Muscle layer of duodenum (tissue), 2 donors: Measurements from ENCODE around the gene TOR1A.

ENCODE experiments used
- H3K27ac ChIP-seq: one replicate; pipeline ENCODE4 v1.7.0; 2013; ENCODE audit warnings: mild to moderate bottlenecking, low read length
- H3K27me3 ChIP-seq: one replicate; pipeline ENCODE4 v1.7.0; 2013; ENCODE audit warnings: low read depth, mild to moderate bottlenecking, control low read depth, low read length
- H3K36me3 ChIP-seq, 2 donors: one replicate each; pipeline ENCODE4 v1.7.0; 2013; ENCODE audit warnings: low read length in 2 of 2, control low read depth in 1 of 2, mild to moderate bottlenecking in 1 of 2; ENCODE audit not compliant: insufficient read depth in 2 of 2, control insufficient read depth in 1 of 2
- H3K4me1 ChIP-seq, 2 donors: one replicate each; pipeline ENCODE4 v1.7.0; 2013; ENCODE audit warnings: low read length in 2 of 2, mild to moderate bottlenecking in 2 of 2, control low read depth in 1 of 2, moderate library complexity in 1 of 2; ENCODE audit not compliant: insufficient read depth in 2 of 2, control insufficient read depth in 1 of 2
- H3K4me3 ChIP-seq, 2 donors: one replicate each; pipeline ENCODE4 v1.7.0; 2013; ENCODE audit warnings: low read length in 2 of 2, low read depth in 1 of 2, mild to moderate bottlenecking in 1 of 2
- H3K9me3 ChIP-seq, 2 donors: one replicate each; pipeline ENCODE4 v1.7.0; 2013; ENCODE audit warnings: low read length in 2 of 2, control low read depth in 1 of 2, mild to moderate bottlenecking in 1 of 2; ENCODE audit not compliant: control insufficient read depth in 1 of 2
- donor health status: healthy.

The TOR1A gene

GRCh38 chr9:129815278-129815677 lies 8.7 kb downstream of the TOR1A start:
- H3K4me3 ChIP-seq, result no peak overlapping the region
- no peak overlapping the region for H3K27ac ChIP-seq
- H3K36me3 ChIP-seq, result peaks cover 36 to 61% of the 10 kb centered on the region in 2 donors
- H3K9me3 ChIP-seq, result no peaks in the 10 kb centered on the region
- H3K4me1 ChIP-seq, result no peaks in the 10 kb centered on the region
- H3K27me3 ChIP-seq, result no peaks in the 10 kb centered on the region

DNA sequence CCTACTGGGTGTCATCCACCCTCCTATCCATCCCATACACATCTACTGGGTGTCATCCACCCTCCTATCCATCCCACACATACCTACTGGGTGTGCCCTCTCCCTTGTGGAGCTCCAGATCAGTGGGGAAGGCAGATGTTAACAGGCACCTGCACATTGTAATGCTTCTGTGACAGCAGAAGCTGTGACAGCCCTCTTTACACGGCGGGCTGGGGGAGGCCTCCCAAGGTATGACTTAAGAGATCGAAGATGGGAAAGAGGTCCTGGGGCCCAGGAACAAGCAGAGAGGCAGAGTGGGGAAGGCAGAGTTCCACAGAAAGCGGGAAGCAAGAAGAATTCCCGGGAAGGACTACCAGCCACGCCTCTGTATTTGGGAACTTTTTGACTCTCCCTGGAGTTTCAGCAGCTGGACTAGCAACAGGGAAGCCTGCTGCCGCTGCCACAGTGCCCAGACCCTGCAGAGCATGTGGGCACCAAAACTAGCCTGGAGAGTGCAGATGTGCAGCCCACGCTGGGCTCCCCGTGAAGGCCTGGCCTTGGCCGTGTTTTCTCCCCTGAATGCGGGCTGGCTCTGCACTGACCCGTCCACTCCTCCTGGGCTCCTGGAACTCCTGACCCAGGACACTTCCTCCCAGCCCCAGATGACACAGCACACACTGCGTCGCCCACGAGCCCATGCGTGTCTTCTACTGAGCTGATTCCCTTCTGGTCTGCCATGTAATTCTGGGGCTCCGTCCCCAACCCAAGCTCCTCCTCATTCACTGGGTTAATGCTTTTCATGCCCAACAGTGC lies 9.3 kb downstream of the TOR1A start:
- no peaks in the 10 kb centered on the region for H3K4me1 ChIP-seq
- H3K36me3 ChIP-seq, result peaks cover 39 to 61% of the 10 kb centered on the region in 2 donors
- no peak overlapping the region for H3K27ac ChIP-seq
- H3K4me3 ChIP-seq, result no peak overlapping the region
- H3K9me3 ChIP-seq, result no peaks in the 10 kb centered on the region
- no peaks in the 10 kb centered on the region for H3K27me3 ChIP-seq

- Histone ChIP-seq H3K27me3 (no peaks in the 10 kb centered on the region), H3K9me3 (no peaks in the 10 kb centered on the region), H3K27ac (no peak overlapping the region), H3K4me1 (no peaks in the 10 kb centered on the region), H3K36me3 (peaks cover 44 to 66% of the 10 kb centered on the region in 2 donors), H3K4me3 (no peak overlapping the region)
These were observed 10.3 kb downstream of the TOR1A start for GRCh38 chr9:129813661-129814060.

DNA sequence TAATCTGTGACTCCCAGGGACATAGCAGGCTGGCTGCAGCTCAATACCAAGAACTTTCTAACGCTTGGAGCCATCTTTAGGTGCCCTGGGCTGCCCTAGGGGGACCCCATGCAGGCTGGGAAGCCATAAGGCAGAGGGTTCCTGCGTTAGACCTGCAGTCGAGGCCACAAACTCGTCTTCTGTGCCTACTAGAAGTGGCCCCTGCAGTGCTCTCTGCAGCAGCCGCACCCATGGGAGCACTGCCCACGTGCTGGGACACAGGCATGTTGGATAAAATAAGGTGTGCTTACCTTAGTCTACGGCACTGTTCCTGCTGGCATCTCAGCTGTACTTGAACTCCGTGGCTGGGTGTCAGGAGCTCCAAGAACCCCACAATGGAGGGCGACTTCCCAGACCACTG lies 11.6 kb downstream of the TOR1A start:
- H3K36me3 ChIP-seq, result peaks cover 38 to 60% of the 10 kb centered on the region in 2 donors
- H3K4me1 ChIP-seq, result no peaks in the 10 kb centered on the region
- no peak overlapping the region for H3K4me3 ChIP-seq
- no peak overlapping the region for H3K27ac ChIP-seq
- no peaks in the 10 kb centered on the region for H3K27me3 ChIP-seq
- H3K9me3 ChIP-seq, result no peaks in the 10 kb centered on the region

DNA sequence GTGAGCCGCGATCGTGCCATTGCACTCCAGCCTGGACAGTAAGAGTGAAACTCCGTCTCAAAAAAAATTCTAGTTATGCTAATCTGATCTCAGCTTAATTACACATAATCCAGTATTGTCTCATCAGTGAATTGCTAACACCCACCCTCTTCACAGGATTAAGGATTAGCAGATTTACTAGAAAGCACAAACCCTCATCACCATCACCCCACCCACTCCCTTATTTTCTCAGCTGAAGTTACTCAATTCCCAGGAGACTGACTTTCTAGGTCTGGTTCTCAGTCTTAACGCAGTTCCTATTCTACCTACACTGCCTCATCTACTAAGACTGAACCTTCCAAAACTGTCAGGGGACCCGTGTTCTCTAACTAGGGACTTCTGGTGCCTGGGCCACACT lies 12.0 kb downstream of the TOR1A start:
- H3K9me3 ChIP-seq, result no peaks in the 10 kb centered on the region
- no peaks in the 10 kb centered on the region for H3K4me1 ChIP-seq
- H3K36me3 ChIP-seq, result peaks cover 36 to 61% of the 10 kb centered on the region in 2 donors
- H3K27me3 ChIP-seq, result no peaks in the 10 kb centered on the region
- no peak overlapping the region for H3K4me3 ChIP-seq
- no peak overlapping the region for H3K27ac ChIP-seq

- H3K36me3 ChIP-seq, result peaks cover 24 to 55% of the 10 kb centered on the region in 2 donors
- H3K4me3 ChIP-seq, result no peak overlapping the region
- H3K27ac ChIP-seq, result no peak overlapping the region
- H3K27me3 ChIP-seq, result no peaks in the 10 kb centered on the region
- no peaks in the 10 kb centered on the region for H3K4me1 ChIP-seq
- no peaks in the 10 kb centered on the region for H3K9me3 ChIP-seq
These were observed 13.1 kb downstream of the TOR1A start for GRCh38 chr9:129810788-129811187.

GRCh38 chr9:129810116-129810515 lies 13.8 kb downstream of the TOR1A start:
- Histone ChIP-seq H3K36me3 (peaks cover 22 to 48% of the 10 kb centered on the region in 2 donors), H3K9me3 (no peaks in the 10 kb centered on the region), H3K27ac (no peak overlapping the region), H3K27me3 (no peaks in the 10 kb centered on the region), H3K4me3 (no peak overlapping the region), H3K4me1 (no peaks in the 10 kb centered on the region)

DNA sequence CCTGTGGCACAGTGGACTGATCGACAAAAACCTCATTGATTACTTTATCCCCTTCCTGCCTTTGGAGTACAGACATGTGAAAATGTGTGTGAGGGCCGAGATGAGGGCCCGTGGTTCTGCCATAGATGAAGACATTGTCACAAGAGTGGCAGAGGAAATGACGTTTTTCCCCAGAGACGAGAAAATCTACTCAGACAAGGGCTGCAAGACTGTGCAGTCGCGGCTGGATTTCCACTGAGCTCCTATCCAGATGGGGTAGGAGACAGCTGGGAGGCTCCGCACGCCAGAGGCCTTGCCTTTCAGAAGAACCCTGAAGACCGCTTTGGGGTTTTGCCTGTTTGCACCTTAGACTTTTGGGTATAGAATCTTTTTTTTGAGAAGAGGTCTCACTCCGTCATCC lies 14.6 kb downstream of the TOR1A start:
- no peak overlapping the region for H3K27ac ChIP-seq
- H3K27me3 ChIP-seq, result no peaks in the 10 kb centered on the region
- H3K4me3 ChIP-seq, result no peak overlapping the region
- peaks cover 0 to 1% of the 10 kb centered on the region in 2 donors for H3K4me1 ChIP-seq
- H3K36me3 ChIP-seq, result peaks cover 17 to 43% of the 10 kb centered on the region in 2 donors
- H3K9me3 ChIP-seq, result no peaks in the 10 kb centered on the region

GRCh38 chr9:129806061-129806460 lies 17.9 kb downstream of the TOR1A start:
- peaks cover 12 to 27% of the 10 kb centered on the region in 2 donors for H3K36me3 ChIP-seq
- H3K4me3 ChIP-seq, result no peak overlapping the region
- no peaks in the 10 kb centered on the region for H3K9me3 ChIP-seq
- peaks cover 4 to 9% of the 10 kb centered on the region in 2 donors for H3K4me1 ChIP-seq
- H3K27ac ChIP-seq, result no peak overlapping the region
- H3K27me3 ChIP-seq, result no peaks in the 10 kb centered on the region

- Histone ChIP-seq H3K36me3 (peaks cover 0 to 14% of the 10 kb centered on the region in 2 donors), H3K4me3 (peak overlapping the region; percentile 80 to 83), H3K27ac (peak overlapping the region; percentile 56), H3K9me3 (no peaks in the 10 kb centered on the region), H3K4me1 (peaks cover 4 to 9% of the 10 kb centered on the region in 2 donors), H3K27me3 (no peaks in the 10 kb centered on the region)
These were observed 20.3 kb downstream of the TOR1A start for GRCh38 chr9:129803676-129804060.

GRCh38 chr9:129802833-129803675 lies 20.9 kb downstream of the TOR1A start, which contains the start of gene TOR1B:
TSS of gene TOR1B (plus strand) at chr9:129803184. CDS start at chr9:129803213, 29 bp downstream.
- Histone ChIP-seq H3K4me1 (peaks cover 4 to 9% of the 10 kb centered on the region in 2 donors), H3K27me3 (no peaks in the 10 kb centered on the region), H3K4me3 (peak within 1 kb of the TSS; percentile 80 to 83), H3K36me3 (peaks cover 0 to 13% of the 10 kb centered on the region in 2 donors), H3K9me3 (no peaks in the 10 kb centered on the region), H3K27ac (peak within 1 kb of the TSS; percentile 56)
